Astrocyte of the cerebellum (primary cell): Measurements from ENCODE around the gene TCFL5.

ENCODE experiments used
- DNase-seq: peaks from one replicate; pipeline ENCODE4 v3.0.0-alpha.2; 2011; ENCODE audit warnings: low read depth
- H3K4me3 ChIP-seq: 2 replicates; pipeline ENCODE4 v1.5.1; 2011; ENCODE audit warnings: mild to moderate bottlenecking, low read depth, low read length, moderate library complexity
- in situ Hi-C: cut with HindIII; loops from 2 replicates; pipeline ENCODE4 v1.10.0; 2017; ENCODE audit warnings: low sequenced_read_pairs
- TF ChIP-seq, protein P1 (sequence below): IDR thresholded peaks from 2 replicates; pipeline ENCODE4 v1.5.1; 2012; ENCODE audit warnings: low read length, low read depth, moderate library complexity, mild to moderate bottlenecking; ENCODE audit errors: missing control alignments

TCFL5 gene

DNA sequence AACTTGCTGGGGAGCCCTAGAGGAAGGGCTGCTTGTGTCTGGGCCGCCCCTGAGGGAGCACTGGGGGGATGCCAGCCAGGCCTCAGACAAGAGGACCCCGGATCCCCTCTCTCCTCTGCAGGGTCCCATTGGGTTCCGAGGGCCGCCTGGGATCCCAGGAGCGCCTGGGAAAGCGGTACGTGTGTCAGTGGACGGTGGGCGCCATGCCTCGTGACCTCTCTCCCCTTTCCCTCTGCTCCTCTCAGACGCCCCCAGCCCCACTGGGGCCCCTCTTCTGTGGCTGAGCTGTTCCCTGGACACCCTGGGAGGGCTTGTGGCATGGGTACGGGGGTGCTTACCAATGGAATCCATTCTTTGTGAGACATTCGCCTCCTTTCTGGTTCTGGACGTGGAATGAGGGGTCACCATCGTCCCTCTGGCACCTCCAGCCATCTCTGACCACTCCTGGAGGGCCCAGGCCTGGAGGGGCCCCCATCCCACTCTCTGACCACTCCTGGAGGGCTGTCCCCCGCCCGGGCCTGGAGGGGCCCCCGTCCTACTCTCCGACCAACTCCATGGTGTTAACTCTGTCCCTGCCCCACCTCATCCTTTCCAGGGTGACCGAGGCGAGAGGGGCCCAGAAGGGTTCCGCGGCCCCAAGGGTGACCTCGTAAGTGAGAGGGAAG, 34.8 kb downstream of the TCFL5 start:
- in situ Hi-C loops = no loop called here

DNA sequence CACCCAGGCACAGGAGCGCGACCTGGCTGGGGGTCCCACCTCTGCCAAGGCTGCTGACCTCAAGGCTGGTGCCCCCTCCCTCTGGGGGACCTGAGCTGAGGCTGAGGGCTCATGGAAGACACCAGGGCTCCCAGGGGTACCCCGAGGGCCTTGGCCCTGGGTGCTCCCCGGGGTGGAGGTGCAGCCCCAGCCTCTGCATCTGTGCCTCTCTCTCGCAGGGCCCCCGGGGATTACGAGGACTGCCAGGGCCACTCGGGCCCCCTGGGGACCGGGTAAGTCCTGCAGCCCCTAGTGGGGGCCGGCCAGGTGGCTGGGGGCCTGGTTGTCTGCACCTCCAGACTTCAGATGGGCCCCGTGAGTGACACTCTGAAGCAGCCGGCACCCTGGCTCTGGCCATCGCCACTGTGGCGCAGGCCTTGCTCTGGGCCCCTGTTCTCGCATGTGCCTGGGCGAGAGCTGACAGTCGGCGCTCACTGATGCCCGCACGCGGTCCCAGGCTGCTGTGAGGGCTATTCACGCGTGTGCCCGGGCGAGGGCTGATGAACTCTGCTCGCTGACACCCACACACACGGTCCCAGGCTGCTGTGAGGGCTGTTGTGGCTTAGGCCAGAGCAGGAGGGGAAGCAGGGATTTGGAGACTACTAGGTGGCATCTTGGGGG, 35.5 kb downstream of the TCFL5 start:
- no peak overlapping the region for H3K4me3 ChIP-seq
- no peak for DNase-seq
- TF ChIP-seq, protein P1, sequence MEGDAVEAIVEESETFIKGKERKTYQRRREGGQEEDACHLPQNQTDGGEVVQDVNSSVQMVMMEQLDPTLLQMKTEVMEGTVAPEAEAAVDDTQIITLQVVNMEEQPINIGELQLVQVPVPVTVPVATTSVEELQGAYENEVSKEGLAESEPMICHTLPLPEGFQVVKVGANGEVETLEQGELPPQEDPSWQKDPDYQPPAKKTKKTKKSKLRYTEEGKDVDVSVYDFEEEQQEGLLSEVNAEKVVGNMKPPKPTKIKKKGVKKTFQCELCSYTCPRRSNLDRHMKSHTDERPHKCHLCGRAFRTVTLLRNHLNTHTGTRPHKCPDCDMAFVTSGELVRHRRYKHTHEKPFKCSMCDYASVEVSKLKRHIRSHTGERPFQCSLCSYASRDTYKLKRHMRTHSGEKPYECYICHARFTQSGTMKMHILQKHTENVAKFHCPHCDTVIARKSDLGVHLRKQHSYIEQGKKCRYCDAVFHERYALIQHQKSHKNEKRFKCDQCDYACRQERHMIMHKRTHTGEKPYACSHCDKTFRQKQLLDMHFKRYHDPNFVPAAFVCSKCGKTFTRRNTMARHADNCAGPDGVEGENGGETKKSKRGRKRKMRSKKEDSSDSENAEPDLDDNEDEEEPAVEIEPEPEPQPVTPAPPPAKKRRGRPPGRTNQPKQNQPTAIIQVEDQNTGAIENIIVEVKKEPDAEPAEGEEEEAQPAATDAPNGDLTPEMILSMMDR = no peak
- in situ Hi-C loops = no loop called here

More for the DNA sequence above, 34.8 kb downstream of the TCFL5 start:
- no peak for DNase-seq
- TF ChIP-seq, protein P1 = no peak
- H3K4me3 ChIP-seq = no peak overlapping the region

- in situ Hi-C loops = no loop called here
- TF ChIP-seq, protein P1 = no peak
- no peak overlapping the region for H3K4me3 ChIP-seq
- no peak for DNase-seq
These were observed 36.2 kb downstream of the TCFL5 start for GRCh38 chr20:62825333-62825985.

DNA sequence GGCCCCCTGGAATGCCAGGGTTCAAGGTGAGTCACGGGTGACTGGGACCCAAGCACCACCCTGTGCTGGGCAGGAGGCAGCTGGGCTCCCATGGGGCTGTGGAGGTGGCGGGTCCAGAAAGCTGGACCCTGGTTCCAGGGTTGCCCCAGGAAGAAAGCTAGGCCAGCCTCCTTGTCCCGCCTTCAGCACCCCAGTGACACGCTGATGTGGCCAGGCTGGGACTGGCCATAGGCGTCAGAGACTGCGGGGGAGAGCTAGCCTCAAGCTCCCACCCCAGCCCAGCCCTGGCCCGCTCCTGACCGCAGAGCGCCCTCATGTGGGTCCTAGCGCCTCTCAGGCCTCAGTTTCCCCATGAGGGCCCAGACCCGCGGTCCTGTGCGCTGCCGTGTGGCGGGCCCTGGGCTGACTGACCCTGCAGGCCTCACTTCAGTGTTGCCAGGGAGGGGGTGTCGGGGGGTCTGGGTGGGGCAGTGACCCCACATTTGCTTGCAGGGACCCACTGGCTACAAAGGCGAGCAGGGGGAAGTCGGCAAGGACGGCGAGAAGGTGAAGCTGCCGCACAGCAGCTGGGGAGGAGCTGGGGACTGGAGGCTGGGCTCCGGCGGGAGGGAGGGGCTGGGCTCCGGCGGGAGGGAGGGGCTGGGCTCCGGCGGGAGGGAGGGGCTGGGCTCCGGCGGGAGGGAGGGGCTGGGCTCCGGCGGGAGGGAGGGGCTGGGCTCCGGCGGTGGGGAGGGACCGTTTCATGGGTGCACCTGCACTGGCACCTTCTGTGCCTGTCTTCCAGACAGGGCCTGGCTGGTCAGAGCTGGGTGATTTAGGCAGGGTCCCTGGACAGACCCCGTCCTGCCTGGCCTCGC, 36.9 kb downstream of the TCFL5 start:
- in situ Hi-C loops = no loop called here
- no peak for DNase-seq
- TF ChIP-seq, protein P1 = no peak
- no peak overlapping the region for H3K4me3 ChIP-seq

GRCh38 chr20:62823688-62824475, 37.7 kb downstream of the TCFL5 start:
- in situ Hi-C loops = no loop called here
- TF ChIP-seq, protein P1 = no peak
- no peak overlapping the region for H3K4me3 ChIP-seq
- no peak for DNase-seq
